HepG2 (cell line): Measurements from ENCODE around the gene HMG20B. TPM values are rescaled to one million over a fixed set of nuclear protein-coding genes. Genes with fewer than 3 reads are reported as not detected.
A peak's percentile ranks its signal among the peaks of the same experiment; 100 is the strongest.

Experiments used
- ARNTL ChIP-seq: sonication (generic); formaldehyde crosslinking; IDR thresholded peaks from 2 replicates; pipeline ENCODE4 v1.4.0; 2020; ENCODE audit warnings: mild to moderate bottlenecking, missing genetic modification reagents
- CBX1 ChIP-seq: IDR thresholded peaks from one replicate; pipeline ENCODE4 v1.6.1; 2016; ENCODE audit warnings: antibody characterized with exemption, low read depth
- CBX2 ChIP-seq, 2 experiments: fragments of 200-600 bp in 1 of 2; sonication (generic); formaldehyde crosslinking in 1 of 2; IDR thresholded peaks; 2 replicates each; pipeline versions ENCODE4 v1.7.0 to v1.8.1; 2018 to 2022; ENCODE audit warnings: low read depth in 2 of 2, low read length in 1 of 2, mild to moderate bottlenecking in 1 of 2, missing genetic modification reagents in 1 of 2
- DNMT3B ChIP-seq: conservative IDR thresholded peaks from 2 replicates; pipeline ENCODE4 v1.6.1; 2016; ENCODE audit warnings: missing biosample characterization, control low read depth
- FOSL2 ChIP-seq: sonication (generic); formaldehyde crosslinking; IDR thresholded peaks from 2 replicates; pipeline ENCODE4 v1.4.0; 2020; ENCODE audit warnings: missing genetic modification reagents
- GABPA ChIP-seq, 2 experiments: IDR thresholded peaks; 2 replicates each; pipeline ENCODE4 v1.6.1; 2011 to 2016; ENCODE audit warnings: low read depth in 2 of 2, low read length in 1 of 2, missing biosample characterization in 1 of 2, missing genetic modification characterization in 1 of 2
- HIVEP1 ChIP-seq: sonication (generic); formaldehyde crosslinking; IDR thresholded peaks from 2 replicates; pipeline ENCODE4 v1.4.0; 2020; ENCODE audit warnings: mild to moderate bottlenecking, missing genetic modification reagents
- HNRNPK ChIP-seq: fragments of 200-400 bp; formaldehyde crosslinking; IDR thresholded peaks from 2 replicates; pipeline ENCODE4 v1.6.1; 2018; ENCODE audit warnings: low read length, low read depth, moderate library complexity, mild to moderate bottlenecking; ENCODE audit not compliant: poor library complexity, severe bottlenecking
- JDP2 ChIP-seq: sonication (generic); formaldehyde crosslinking; IDR thresholded peaks from 2 replicates; pipeline ENCODE4 v1.8.1; 2022; ENCODE audit warnings: missing genetic modification reagents, borderline replicate concordance
- KAT8 ChIP-seq: IDR thresholded peaks from 2 replicates; pipeline ENCODE4 v1.6.1; 2016; ENCODE audit warnings: missing genetic modification reagents, missing compliant biosample characterization
- KMT2A ChIP-seq: sonication (generic); formaldehyde crosslinking; IDR thresholded peaks from 2 replicates; pipeline ENCODE4 v1.4.0; 2020; ENCODE audit warnings: missing genetic modification reagents
- MTF2 ChIP-seq: sonication (generic); formaldehyde crosslinking; IDR thresholded peaks from 2 replicates; pipeline ENCODE4 v1.5.0; 2020; ENCODE audit warnings: missing genetic modification reagents, borderline replicate concordance
- RARA ChIP-seq: IDR thresholded peaks from 2 replicates; pipeline ENCODE4 v1.6.1; 2016; ENCODE audit warnings: missing genetic modification reagents, missing compliant biosample characterization
- RXRA ChIP-seq: sonication (generic); formaldehyde crosslinking; IDR thresholded peaks from 2 replicates; pipeline ENCODE4 v1.5.1; 2020; ENCODE audit warnings: missing genetic modification reagents
- SNAI1 ChIP-seq: sonication (generic); formaldehyde crosslinking; IDR thresholded peaks from 2 replicates; pipeline ENCODE4 v1.5.0; 2020; ENCODE audit warnings: mild to moderate bottlenecking, missing genetic modification reagents, borderline replicate concordance
- SSRP1 ChIP-seq: IDR thresholded peaks from 2 replicates; pipeline ENCODE4 v1.6.1; 2016; ENCODE audit warnings: control low read depth
- ZNF3 ChIP-seq: IDR thresholded peaks from 2 replicates; pipeline ENCODE4 v1.7.0; 2017; ENCODE audit warnings: inconsistent platforms
- ZNF34 ChIP-seq: sonication (generic); formaldehyde crosslinking; IDR thresholded peaks from 2 replicates; pipeline ENCODE4 v1.4.0; 2020; ENCODE audit warnings: mild to moderate bottlenecking, missing genetic modification reagents, borderline replicate concordance
- ZNF569 ChIP-seq: sonication (generic); formaldehyde crosslinking; IDR thresholded peaks from 2 replicates; pipeline ENCODE4 v1.5.0; 2020; ENCODE audit warnings: mild to moderate bottlenecking, missing genetic modification reagents, moderate library complexity, borderline replicate concordance
- ZNF746 ChIP-seq: sonication (generic); formaldehyde crosslinking; IDR thresholded peaks from 2 replicates; pipeline ENCODE4 v1.8.0; 2022; ENCODE audit warnings: mild to moderate bottlenecking, missing genetic modification reagents
- ZNF816 ChIP-seq: sonication (generic); formaldehyde crosslinking; IDR thresholded peaks from 2 replicates; pipeline ENCODE4 v1.8.0; 2022; ENCODE audit warnings: missing genetic modification reagents, mild to moderate bottlenecking, borderline replicate concordance
- polyA plus RNA-seq, 8 experiments: library from polyadenylated mRNA; depleted of rRNA in 3 of 8; stranded (reverse) in 7 of 8; unstranded in 1 of 8; fragments of >200 nt; fragmentation: Illumina TruSeq in 4 of 8; extraction: Trizol in 4 of 8; gene quantifications; 2 replicates each; pipeline versions ENCODE4 v1.2.1 to v1.2.3, GENCODE V29; 2011 to 2016; ENCODE audit warnings: low read depth in 4 of 8, missing spikeins in 1 of 8, mixed read lengths in 1 of 8; ENCODE audit not compliant: insufficient read depth in 1 of 8
- total RNA-seq, 5 experiments: library from RNA; depleted of rRNA; stranded (reverse); fragments of >200 nt; fragmentation: Illumina TruSeq; extraction: Trizol; gene quantifications; 2 replicates each; pipeline ENCODE4 v1.2.3, GENCODE V29; 2016; ENCODE audit warnings: low read depth in 1 of 5
- TF ChIP-seq, protein P1 (sequence below): sonication (generic); formaldehyde crosslinking; conservative IDR thresholded peaks from 2 replicates; pipeline ENCODE4 v1.8.0; 2022; ENCODE audit warnings: mild to moderate bottlenecking, moderate library complexity, missing genetic modification reagents
- TF ChIP-seq, protein P2 (sequence below): sonication (generic); formaldehyde crosslinking; IDR thresholded peaks from 2 replicates; pipeline ENCODE4 v1.5.0; 2020; ENCODE audit warnings: mild to moderate bottlenecking, low read depth, missing genetic modification reagents, borderline replicate concordance
- TF ChIP-seq, protein P3 (sequence below): sonication (generic); formaldehyde crosslinking; IDR thresholded peaks from 2 replicates; pipeline ENCODE4 v1.8.1; 2023; ENCODE audit warnings: mild to moderate bottlenecking, missing genetic modification reagents
- TF ChIP-seq, protein P4 (sequence below): sonication (generic); formaldehyde crosslinking; conservative IDR thresholded peaks from 2 replicates; pipeline ENCODE4 v1.4.0; 2020; ENCODE audit warnings: missing genetic modification reagents

HMG20B gene
- total and polyA plus RNA-seq, 2 of the 13 experiments (the other 11 are each of a cell fraction or from before 2014, with no cell fraction given) = 23.9 to 29.2 TPM

DNA sequence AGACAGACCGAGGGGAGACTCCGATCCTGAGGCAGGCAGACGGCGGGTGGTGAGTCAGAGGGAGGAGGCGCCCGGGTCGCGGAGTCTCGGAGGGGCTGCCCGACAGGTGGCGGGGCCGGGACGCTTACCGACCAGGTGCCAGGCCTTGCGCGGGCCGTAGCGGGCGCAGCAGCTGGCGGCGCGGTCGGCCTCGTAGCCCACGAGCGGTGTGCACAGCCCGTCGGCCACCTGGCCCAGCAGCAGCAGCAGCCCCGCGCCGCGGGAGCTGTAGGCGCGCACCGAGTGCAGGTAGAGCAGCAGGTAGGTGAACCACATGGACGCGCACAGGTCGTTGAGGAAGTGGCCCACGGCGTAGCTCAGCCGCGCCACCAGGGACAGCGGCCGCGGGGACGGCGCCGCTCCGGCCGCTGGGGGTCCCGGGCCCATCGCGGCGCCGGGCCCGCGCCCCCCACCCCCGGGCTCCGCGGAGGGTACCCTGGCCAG is 15.7 kb upstream of the HMG20B start (continued):
- TF ChIP-seq JDP2 (CRISPR knock-in tag) (no peak), ARNTL (no peak), KMT2A (CRISPR knock-in tag) (0 out of 2 replicates have a peak, but pooled peaks have one; percentile 4), ZNF569 (CRISPR knock-in tag) (no peak), SNAI1 (CRISPR knock-in tag) (no peak), KAT8 (CRISPR knock-in tag) (no peak), DNMT3B (CRISPR knock-in tag) (no peak), ZNF816 (CRISPR knock-in tag) (no peak), CBX2 (IDR thresholded peaks at IDR 0.05; ENCODE audit: low read depth, low read length) (no peak), CBX2 (CRISPR knock-in tag; IDR thresholded peaks at IDR 0.05; ENCODE audit: low read depth) (no peak), HNRNPK (no peak), RXRA (CRISPR knock-in tag) (no peak), GABPA (IDR thresholded peaks at IDR 0.05; ENCODE audit: low read depth, low read length) (no peak), GABPA (CRISPR knock-in tag; IDR thresholded peaks at IDR 0.05; ENCODE audit: low read depth) (no peak), SSRP1 (CRISPR knock-in tag) (no peak), HIVEP1 (CRISPR knock-in tag) (no peak), CBX1 (no peak), RARA (CRISPR knock-in tag) (no peak), ZNF746 (no peak), ZNF34 (CRISPR knock-in tag) (no peak), ZNF3 (CRISPR knock-in tag) (no peak), MTF2 (no peak), FOSL2 (peak; percentile 54; the same call in 1 of the 2 replicates)
- TF ChIP-seq, protein P1, sequence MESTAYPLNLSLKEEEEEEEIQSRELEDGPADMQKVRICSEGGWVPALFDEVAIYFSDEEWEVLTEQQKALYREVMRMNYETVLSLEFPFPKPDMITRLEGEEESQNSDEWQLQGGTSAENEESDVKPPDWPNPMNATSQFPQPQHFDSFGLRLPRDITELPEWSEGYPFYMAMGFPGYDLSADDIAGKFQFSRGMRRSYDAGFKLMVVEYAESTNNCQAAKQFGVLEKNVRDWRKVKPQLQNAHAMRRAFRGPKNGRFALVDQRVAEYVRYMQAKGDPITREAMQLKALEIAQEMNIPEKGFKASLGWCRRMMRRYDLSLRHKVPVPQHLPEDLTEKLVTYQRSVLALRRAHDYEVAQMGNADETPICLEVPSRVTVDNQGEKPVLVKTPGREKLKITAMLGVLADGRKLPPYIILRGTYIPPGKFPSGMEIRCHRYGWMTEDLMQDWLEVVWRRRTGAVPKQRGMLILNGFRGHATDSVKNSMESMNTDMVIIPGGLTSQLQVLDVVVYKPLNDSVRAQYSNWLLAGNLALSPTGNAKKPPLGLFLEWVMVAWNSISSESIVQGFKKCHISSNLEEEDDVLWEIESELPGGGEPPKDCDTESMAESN = no peak
- TF ChIP-seq, protein P2, sequence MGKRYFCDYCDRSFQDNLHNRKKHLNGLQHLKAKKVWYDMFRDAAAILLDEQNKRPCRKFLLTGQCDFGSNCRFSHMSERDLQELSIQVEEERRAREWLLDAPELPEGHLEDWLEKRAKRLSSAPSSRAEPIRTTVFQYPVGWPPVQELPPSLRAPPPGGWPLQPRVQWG = no peak
- TF ChIP-seq, protein P3, sequence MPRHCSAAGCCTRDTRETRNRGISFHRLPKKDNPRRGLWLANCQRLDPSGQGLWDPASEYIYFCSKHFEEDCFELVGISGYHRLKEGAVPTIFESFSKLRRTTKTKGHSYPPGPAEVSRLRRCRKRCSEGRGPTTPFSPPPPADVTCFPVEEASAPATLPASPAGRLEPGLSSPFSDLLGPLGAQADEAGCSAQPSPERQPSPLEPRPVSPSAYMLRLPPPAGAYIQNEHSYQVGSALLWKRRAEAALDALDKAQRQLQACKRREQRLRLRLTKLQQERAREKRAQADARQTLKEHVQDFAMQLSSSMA = no peak
- TF ChIP-seq, protein P4, sequence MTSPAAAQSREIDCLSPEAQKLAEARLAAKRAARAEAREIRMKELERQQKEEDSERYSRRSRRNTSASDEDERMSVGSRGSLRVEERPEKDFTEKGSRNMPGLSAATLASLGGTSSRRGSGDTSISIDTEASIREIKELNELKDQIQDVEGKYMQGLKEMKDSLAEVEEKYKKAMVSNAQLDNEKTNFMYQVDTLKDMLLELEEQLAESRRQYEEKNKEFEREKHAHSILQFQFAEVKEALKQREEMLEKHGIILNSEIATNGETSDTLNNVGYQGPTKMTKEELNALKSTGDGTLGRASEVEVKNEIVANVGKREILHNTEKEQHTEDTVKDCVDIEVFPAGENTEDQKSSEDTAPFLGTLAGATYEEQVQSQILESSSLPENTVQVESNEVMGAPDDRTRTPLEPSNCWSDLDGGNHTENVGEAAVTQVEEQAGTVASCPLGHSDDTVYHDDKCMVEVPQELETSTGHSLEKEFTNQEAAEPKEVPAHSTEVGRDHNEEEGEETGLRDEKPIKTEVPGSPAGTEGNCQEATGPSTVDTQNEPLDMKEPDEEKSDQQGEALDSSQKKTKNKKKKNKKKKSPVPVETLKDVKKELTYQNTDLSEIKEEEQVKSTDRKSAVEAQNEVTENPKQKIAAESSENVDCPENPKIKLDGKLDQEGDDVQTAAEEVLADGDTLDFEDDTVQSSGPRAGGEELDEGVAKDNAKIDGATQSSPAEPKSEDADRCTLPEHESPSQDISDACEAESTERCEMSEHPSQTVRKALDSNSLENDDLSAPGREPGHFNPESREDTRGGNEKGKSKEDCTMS (CRISPR knock-in tag) = no peak
